HG03135 (cell line): ENCODE data around the gene GABRB2.

Experiments used
- ATAC-seq: cut with Tn5 transposase; IDR thresholded peaks from one replicate; pipeline ENCODE4 v1.9.1; 2021; ENCODE audit warnings: mild to moderate bottlenecking, moderate library complexity; ENCODE audit not compliant: unreplicated experiment

Gene GABRB2

GRCh38 chr5:161481922-161482321 lies 64.6 kb downstream of the GABRB2 start:
- no peak for ATAC-seq

GRCh38 chr5:161471211-161471950 lies 75.1 kb downstream of the GABRB2 start:
- ATAC-seq = no peak

GRCh38 chr5:161467703-161468102 lies 78.8 kb downstream of the GABRB2 start:
- no peak for ATAC-seq

- no peak for ATAC-seq
Observed at GRCh38 chr5:161460741-161461140, 85.8 kb downstream of the GABRB2 start.

DNA sequence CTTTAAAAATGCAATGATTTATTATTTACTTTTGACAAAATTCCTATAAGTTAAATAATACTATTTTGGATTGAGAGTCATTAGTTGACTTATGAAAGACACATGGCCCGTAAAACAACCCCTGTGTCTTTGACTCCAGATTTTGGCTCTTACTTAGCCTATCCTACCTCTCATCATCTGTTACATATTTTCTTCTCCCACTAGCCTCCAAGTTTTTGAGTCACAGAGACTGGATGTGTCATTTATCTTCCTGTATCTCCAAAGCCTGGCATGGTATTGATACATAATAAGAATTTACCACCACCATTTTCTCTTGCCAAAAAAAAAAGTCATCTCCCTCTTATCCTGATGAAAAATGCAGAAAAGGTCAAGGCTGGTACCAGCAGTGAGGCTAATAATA lies 99.9 kb downstream of the GABRB2 start:
- ATAC-seq = no peak

DNA sequence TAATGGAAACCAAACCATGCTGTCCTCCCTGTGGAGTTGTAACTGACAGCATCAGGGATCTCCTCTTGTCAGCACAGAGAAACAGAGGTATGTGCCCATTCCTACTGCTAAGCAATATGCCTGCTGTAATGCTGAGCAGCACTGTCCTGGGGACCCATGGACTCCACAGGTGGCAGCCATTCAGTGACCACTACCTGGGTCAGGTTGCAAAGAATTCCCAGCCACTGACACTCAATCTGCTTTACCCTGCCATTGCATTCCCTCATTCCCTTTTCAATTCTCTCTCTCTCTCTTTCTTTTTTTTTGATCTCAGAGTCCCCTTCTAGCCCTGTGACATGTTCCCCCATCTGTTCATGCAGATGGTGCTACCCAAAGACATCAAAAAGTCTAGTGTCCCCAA lies 104.1 kb downstream of the GABRB2 start:
- no peak for ATAC-seq

- no peak for ATAC-seq
Observed at GRCh38 chr5:161432798-161433197, 113.7 kb downstream of the GABRB2 start.

GRCh38 chr5:161431963-161432362 lies 114.6 kb downstream of the GABRB2 start:
- no peak for ATAC-seq

GRCh38 chr5:161421067-161421466 lies 125.5 kb downstream of the GABRB2 start:
- ATAC-seq = no peak

GRCh38 chr5:161420521-161420920 lies 126.0 kb downstream of the GABRB2 start:
- ATAC-seq = no peak

GRCh38 chr5:161414896-161415295 lies 131.6 kb downstream of the GABRB2 start:
- ATAC-seq = no peak

- ATAC-seq = no peak
Observed at GRCh38 chr5:161414037-161414436, 132.5 kb downstream of the GABRB2 start.

DNA sequence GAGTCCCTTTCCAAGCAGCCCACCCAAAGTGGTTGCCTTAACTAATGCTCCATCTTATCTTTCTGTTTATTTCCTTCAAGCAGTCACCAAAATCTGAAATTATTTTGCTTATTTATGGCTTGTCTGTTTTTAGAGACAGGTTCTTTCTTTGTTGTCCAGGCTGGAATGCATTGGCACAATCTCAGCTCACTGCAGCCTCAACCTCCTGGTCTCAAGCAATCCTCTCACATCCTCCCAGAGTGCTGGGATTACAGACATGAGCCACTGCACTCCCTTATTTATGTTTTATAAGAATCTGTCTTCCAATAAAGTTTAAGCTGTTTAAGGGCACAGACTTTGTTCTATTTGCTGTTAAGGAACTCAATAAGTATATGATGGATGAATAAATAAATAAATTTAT lies 133.7 kb downstream of the GABRB2 start:
- ATAC-seq = no peak

DNA sequence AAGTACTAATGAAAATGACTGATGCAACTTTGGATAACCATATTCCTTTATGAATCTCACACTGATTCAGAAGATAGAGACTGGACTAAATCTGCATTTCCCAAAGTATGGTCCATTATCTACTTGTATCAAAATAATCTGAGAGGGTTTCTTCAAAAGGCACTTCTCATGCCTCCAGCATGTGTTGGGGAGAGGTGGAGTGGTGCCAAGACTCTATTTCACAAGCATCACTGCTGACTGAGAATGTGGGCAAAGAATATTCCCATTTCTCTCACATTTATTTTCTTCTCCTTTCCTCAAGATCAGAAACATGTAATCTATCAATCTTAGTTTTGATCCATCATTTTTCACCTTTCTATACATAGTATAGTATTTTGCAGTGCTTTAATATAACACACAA lies 135.4 kb downstream of the GABRB2 start:
- ATAC-seq = no peak

DNA sequence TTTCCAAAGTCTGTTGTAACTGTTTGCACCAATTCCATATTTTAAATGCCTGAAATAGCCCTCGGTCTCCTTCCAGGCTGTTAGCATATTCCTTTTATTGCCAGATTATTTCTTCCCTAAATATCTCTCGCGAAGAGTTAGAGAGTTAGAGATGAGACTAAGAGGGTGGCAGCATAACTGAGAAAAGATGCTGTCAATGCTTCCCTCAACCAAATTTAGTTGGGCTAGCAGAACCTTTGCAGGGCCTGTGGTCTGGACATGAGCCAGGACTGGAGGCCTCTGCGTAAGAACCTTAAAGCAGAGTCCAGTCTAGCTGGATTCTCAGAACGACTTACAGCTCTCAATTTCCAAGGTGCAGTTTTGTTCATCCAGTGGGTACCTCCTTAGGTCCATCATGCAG lies 135.9 kb downstream of the GABRB2 start:
- no peak for ATAC-seq

- no peak for ATAC-seq
Observed at GRCh38 chr5:161409471-161409870, 137.1 kb downstream of the GABRB2 start.

DNA sequence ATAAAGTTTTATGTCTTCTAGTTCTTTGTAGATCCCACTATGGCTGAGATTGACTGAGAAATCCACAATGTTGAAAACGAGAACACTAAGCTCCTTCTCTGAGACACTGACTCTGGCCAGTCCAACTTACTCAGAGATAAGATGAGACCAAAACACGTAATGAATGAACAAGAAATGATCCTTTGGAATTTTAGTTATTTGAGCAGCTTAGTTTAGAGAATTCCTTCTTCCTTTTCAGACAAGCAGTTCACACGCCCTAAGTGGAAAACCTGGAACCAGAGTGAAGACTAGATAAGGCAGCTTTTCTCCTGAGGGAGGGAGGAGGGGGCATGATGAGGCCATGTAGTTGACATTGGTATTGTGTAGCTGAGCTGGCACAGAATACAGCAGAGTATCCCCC lies 139.6 kb downstream of the GABRB2 start:
- no peak for ATAC-seq

GRCh38 chr5:161403996-161404395 lies 142.5 kb downstream of the GABRB2 start:
- ATAC-seq = no peak

DNA sequence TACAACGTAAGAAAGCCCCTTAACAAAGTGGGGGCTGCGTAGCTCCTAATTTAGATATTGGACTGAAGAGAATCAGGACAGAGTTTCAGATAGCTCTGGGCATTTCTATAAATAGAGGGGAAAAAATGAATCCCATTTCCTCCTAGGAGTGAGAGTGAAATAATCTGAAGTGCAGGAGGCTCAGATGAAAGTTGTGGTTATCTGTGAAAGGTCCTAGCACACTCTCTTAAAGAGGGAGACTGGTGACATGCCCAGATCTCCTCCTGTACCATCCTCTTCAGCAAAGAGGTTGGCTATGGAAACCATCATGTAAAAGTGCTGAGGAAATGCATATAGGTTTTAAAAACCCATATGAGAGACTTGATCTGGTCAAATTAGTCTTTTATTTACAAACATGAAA lies 143.4 kb downstream of the GABRB2 start:
- no peak for ATAC-seq

GRCh38 chr5:161400583-161400982 lies 145.9 kb downstream of the GABRB2 start:
- ATAC-seq = no peak

DNA sequence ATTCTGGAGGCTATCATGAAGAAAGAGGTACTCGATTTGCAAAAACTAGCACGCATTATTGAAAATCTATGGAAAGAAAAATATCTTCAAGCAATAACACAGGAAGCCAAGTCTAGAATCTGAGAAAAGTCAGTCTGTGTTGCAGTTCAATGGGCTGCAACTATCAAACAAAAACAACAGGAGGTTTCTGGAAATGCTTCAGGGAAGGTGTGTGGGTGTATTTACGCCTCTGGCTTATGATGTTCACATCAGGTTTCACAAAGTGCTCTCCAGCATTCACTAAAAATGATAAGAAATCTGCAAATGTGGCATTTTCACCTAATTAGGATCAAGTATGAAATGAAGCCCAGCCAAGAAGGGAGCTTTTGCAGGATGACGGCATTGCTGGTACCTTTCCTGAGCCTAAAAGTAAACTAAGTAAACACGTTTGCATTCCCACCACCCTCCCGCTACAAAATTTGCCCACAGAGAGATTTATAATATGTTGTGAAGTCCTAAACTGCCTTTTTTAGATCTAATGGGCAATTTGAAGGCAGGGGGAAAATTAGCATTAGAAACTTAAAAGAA lies 146.4 kb downstream of the GABRB2 start:
- ATAC-seq = no peak

- no peak for ATAC-seq
Observed at GRCh38 chr5:161397448-161397847, 149.1 kb downstream of the GABRB2 start.

DNA sequence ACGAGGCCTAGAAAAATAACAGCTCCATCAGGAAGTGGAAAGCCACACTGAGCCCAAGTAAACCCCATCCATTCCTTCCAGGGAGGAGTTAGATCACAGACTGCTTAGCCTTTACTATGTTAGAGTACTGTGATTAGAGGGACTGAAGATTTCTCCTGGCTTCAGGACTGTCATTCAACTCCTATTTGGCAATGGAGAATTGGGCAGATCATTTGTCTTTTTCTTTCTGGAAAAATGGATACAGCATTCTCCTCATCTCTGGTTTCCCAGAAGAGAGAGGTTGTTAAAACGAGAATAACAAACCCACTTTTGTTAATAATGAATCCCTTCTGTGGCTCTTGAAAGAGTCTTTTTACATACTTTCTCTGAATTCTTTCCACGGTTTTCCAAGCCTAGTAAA lies 150.4 kb downstream of the GABRB2 start:
- ATAC-seq = no peak
